GM18499 (cell line): ENCODE data around the gene NDUFS7.

Source experiments
- ATAC-seq: cut with Tn5 transposase; IDR thresholded peaks from one replicate; pipeline ENCODE4 v1.9.1; 2021; ENCODE audit warnings: moderate number of reproducible peaks; ENCODE audit not compliant: insufficient read depth, unreplicated experiment

NDUFS7 gene

GRCh38 chr19:1384085-1384462 is 367 bp downstream of the NDUFS7 start:
- ATAC-seq, result no peak

GRCh38 chr19:1384478-1385110 is 887 bp downstream of the NDUFS7 start:
- ATAC-seq, result no peak

- ATAC-seq, result no peak
Measured at GRCh38 chr19:1385816-1386215, 2.1 kb downstream of the NDUFS7 start.

GRCh38 chr19:1386945-1387683 is 3.4 kb downstream of the NDUFS7 start:
- ATAC-seq, result no peak

GRCh38 chr19:1387684-1388636 is 4.3 kb downstream of the NDUFS7 start:
- ATAC-seq, result no peak

- ATAC-seq, result no peak
Measured at GRCh38 chr19:1388637-1389026, 4.9 kb downstream of the NDUFS7 start.

- ATAC-seq, result no peak
Measured at GRCh38 chr19:1389033-1389940, 5.6 kb downstream of the NDUFS7 start.

GRCh38 chr19:1390890-1391423 is 7.2 kb downstream of the NDUFS7 start:
- no peak for ATAC-seq

- ATAC-seq, result no peak
Measured at GRCh38 chr19:1392407-1392806, 8.7 kb downstream of the NDUFS7 start.

GRCh38 chr19:1392939-1393530 is 9.3 kb downstream of the NDUFS7 start:
- no peak for ATAC-seq

- ATAC-seq, result no peak
Measured at GRCh38 chr19:1393841-1394240, 10.1 kb downstream of the NDUFS7 start.

- ATAC-seq, result no peak
Measured at GRCh38 chr19:1394252-1395193, 10.8 kb downstream of the NDUFS7 start.

GRCh38 chr19:1395194-1396018 is 11.7 kb downstream of the NDUFS7 start:
- no peak for ATAC-seq

- ATAC-seq, result no peak
Measured at GRCh38 chr19:1396019-1396767, 12.5 kb downstream of the NDUFS7 start.

- no peak for ATAC-seq
Measured at GRCh38 chr19:1396768-1397679, 13.3 kb downstream of the NDUFS7 start.

- ATAC-seq, result no peak
Measured at GRCh38 chr19:1397838-1398237, 14.1 kb downstream of the NDUFS7 start.
